Esophagus squamous epithelium (tissue), 5 donors: ENCODE measurements around the gene MAML3. TPM values are rescaled to one million over a fixed set of nuclear protein-coding genes. Genes with fewer than 3 reads are reported as not detected.
A peak's percentile ranks its signal among the peaks of the same experiment; 100 is the strongest.

Source experiments
- DNase-seq: peaks from one replicate; lab custom pipeline; 2025; lab: John Stamatoyannopoulos, UW
- H3K27ac ChIP-seq, 4 donors: fragments of 200-600 bp; sonication (generic); one replicate each; pipeline ENCODE4 v1.5.1; 2016 to 2019; ENCODE audit warnings: mild to moderate bottlenecking in 1 of 4
- H3K27me3 ChIP-seq, 4 donors: fragments of 200-600 bp; sonication (generic); 1 replicate in 3 of 4; 2 replicates in 1 of 4; pipeline versions ENCODE4 v1.5.1 to v1.6.0; 2017 to 2021; ENCODE audit warnings: antibody characterized with exemption in 1 of 4
- H3K36me3 ChIP-seq, 3 donors: fragments of 200-600 bp; sonication (generic); one replicate each; pipeline ENCODE4 v1.5.1; 2016 to 2019
- H3K4me1 ChIP-seq, 3 donors: fragments of 200-600 bp; sonication (generic); one replicate each; pipeline ENCODE4 v1.5.1; 2017 to 2019
- H3K4me3 ChIP-seq, 4 donors: fragments of 200-600 bp; sonication (generic); 1 replicate in 3 of 4; 2 replicates in 1 of 4; pipeline ENCODE4 v1.5.1; 2016 to 2019; ENCODE audit warnings: mild to moderate bottlenecking in 2 of 4, moderate library complexity in 1 of 4
- H3K9me3 ChIP-seq, 3 donors: fragments of 200-600 bp; sonication (generic); one replicate each; pipeline ENCODE4 v1.5.1; 2016 to 2019
- POLR2A ChIP-seq, 4 donors: fragments of 450-650 bp; IDR thresholded peaks; one replicate each; pipeline ENCODE4 v1.6.1; 2017; ENCODE audit warnings: antibody characterized with exemption in 4 of 4, mild to moderate bottlenecking in 4 of 4, moderate library complexity in 3 of 4
- WGBS, 2 donors: methylation state at CpG; one replicate each; pipeline ENCODE4 v1.1.5; 2018; 5-methylcytosine and 5-hydroxymethylcytosine counted together
- intact Hi-C: fragments of 100-400 bp; cut with DNase I; formaldehyde crosslinking; loops from one replicate; pipeline ENCODE4 v1.15.0; 2022
- total RNA-seq, 4 donors: library from RNA; depleted of rRNA; stranded (reverse); fragments of >200 nt; gene quantifications; one replicate each; pipeline ENCODE4 v1.1.0, GENCODE V29; 2016
- TF ChIP-seq, protein P1 (sequence below), 6 experiments: fragments of 450-650 bp in 4 of 6; fragments of 200-600 bp in 2 of 6; sonication (generic) in 2 of 6; IDR thresholded peaks; one replicate each; pipeline ENCODE4 v1.5.1; 2016 to 2019; ENCODE audit warnings: antibody characterized with exemption in 6 of 6, mild to moderate bottlenecking in 4 of 6, moderate library complexity in 4 of 6
- donor health status: DM: yes; HTN: yes; CAD: no.

MAML3 gene
- total RNA-seq, 4 donors from 2014 or later: 6.9 to 14.2 (median 8.9) TPM

DNA sequence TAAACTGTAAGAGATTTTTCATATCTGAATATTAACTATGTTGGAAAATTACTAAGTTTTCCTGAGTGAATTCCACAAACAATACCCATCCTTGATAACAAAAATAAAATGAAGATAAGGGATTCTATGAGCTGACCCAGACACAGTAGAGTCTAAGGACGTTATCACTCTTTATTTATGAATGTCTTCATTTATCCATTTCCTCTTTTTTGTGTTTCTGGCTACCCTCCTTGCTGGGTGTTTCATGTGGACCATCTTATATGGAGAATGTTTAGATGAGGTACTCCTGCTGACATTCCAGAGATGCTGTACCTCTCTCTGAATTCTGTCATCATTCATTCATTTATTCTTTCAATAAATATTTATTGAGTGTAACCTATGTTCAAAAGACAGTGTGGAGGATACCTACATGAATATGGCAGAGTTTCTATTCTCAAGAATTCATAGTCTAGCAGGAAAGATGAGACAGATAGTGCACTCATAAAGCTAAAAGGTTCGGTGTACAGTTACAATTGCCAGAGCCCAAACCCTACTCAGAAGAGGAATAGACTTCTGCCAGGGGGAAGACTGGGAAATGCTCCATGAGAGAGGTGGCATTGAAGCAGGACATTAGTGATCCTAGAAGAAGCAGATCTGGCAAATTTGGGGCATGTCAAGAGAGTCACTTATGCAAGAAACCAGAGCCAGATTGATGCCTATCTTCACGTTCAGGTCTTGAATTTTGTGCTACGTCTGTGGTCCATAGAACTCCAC, 195.8 kb downstream of the MAML3 start:
- H3K27ac ChIP-seq: no peak overlapping the region
- H3K36me3 ChIP-seq: no peaks in the 10 kb centered on the region
- H3K27me3 ChIP-seq: no peaks in the 10 kb centered on the region
- TF ChIP-seq, protein P1, sequence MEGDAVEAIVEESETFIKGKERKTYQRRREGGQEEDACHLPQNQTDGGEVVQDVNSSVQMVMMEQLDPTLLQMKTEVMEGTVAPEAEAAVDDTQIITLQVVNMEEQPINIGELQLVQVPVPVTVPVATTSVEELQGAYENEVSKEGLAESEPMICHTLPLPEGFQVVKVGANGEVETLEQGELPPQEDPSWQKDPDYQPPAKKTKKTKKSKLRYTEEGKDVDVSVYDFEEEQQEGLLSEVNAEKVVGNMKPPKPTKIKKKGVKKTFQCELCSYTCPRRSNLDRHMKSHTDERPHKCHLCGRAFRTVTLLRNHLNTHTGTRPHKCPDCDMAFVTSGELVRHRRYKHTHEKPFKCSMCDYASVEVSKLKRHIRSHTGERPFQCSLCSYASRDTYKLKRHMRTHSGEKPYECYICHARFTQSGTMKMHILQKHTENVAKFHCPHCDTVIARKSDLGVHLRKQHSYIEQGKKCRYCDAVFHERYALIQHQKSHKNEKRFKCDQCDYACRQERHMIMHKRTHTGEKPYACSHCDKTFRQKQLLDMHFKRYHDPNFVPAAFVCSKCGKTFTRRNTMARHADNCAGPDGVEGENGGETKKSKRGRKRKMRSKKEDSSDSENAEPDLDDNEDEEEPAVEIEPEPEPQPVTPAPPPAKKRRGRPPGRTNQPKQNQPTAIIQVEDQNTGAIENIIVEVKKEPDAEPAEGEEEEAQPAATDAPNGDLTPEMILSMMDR (IDR thresholded peaks at IDR 0.05): no peak
- no peak for TF ChIP-seq POLR2A (IDR thresholded peaks at IDR 0.05)
- intact Hi-C loops: no loop called here
- WGBS, 2 donors: 77 to 78% methylated on average over 4 of the region's 4 CpGs
- H3K4me3 ChIP-seq: no peak overlapping the region
- peaks cover 0 to 37% (median 16%) of the 10 kb centered on the region in 3 donors for H3K4me1 ChIP-seq
- H3K9me3 ChIP-seq: no peaks in the 10 kb centered on the region
- no peak for DNase-seq

DNA sequence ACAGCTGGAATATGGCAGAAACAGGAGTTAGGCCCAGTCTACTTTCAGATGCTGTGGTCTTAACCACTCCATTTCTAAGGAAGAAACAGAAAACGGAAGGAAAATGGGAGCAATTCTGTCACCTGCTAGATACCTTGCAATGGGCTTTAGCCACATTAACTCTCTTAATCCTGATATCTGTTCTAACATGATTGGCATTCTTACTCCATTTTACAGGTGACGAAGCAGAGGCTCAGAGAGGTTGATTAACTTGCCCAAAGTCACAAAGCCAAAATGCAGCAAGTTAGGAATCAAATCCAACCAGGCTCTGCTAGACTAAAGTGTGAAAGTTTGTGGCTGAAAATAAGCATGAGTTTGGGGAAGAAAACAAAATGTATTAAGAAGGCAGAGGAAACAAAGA, 196.9 kb downstream of the MAML3 start:
- Histone ChIP-seq H3K36me3 (no peaks in the 10 kb centered on the region), H3K4me3 (no peak overlapping the region), H3K9me3 (no peaks in the 10 kb centered on the region), H3K27ac (peak overlapping the region in 2 of 4 donors; percentile 38 to 42), H3K4me1 (peaks cover 0 to 28% (median 15%) of the 10 kb centered on the region in 3 donors), H3K27me3 (no peaks in the 10 kb centered on the region)
- no peak for DNase-seq
- 69 to 81% methylated on average over 2 of the region's 2 CpGs for WGBS, 2 donors
- intact Hi-C loops: no loop called here
- no peak for TF ChIP-seq POLR2A (IDR thresholded peaks at IDR 0.05)
- TF ChIP-seq, protein P1 (IDR thresholded peaks at IDR 0.05): no peak

- Histone ChIP-seq H3K4me3 (peak overlapping the region in 1 of 4 donors; percentile 37), H3K4me1 (peaks cover 0 to 22% (median 11%) of the 10 kb centered on the region in 3 donors), H3K27ac (peak overlapping the region in 2 of 4 donors; percentile 38 to 42), H3K36me3 (no peaks in the 10 kb centered on the region), H3K27me3 (no peaks in the 10 kb centered on the region), H3K9me3 (no peaks in the 10 kb centered on the region)
- intact Hi-C loops: no loop called here
- TF ChIP-seq, protein P1 (IDR thresholded peaks at IDR 0.05): no peak
- TF ChIP-seq POLR2A (IDR thresholded peaks at IDR 0.05): no peak
- WGBS, 2 donors: 40 to 47% methylated on average over 6 of the region's 6 CpGs
- DNase-seq: no peak
Measured at GRCh38 chr4:139956507-139957017, 197.4 kb downstream of the MAML3 start.

DNA sequence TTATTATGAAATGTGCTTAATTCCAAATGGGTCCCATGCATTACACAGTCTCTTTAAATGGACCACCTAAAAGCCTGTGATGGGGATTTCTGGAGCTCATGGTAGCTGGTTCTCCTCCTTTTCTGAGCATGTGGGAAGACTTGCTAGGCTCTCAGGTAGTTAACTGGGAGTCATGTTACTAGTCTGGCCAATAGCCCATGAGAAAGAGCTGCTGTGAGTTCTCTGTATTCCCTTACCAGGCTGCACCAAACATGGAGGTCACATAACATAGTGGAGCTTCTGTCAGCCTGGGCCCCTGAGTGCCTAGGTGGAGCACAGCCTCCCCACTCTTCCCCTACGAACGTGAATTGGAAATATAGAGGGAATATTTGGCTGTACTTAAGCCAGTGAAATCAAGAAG, 198.4 kb downstream of the MAML3 start:
- Histone ChIP-seq H3K4me1 (peaks cover 0 to 18% (median 11%) of the 10 kb centered on the region in 3 donors), H3K36me3 (no peaks in the 10 kb centered on the region), H3K9me3 (no peaks in the 10 kb centered on the region), H3K4me3 (no peak overlapping the region), H3K27me3 (no peaks in the 10 kb centered on the region), H3K27ac (no peak overlapping the region)
- TF ChIP-seq, protein P1 (IDR thresholded peaks at IDR 0.05): no peak
- no peak for TF ChIP-seq POLR2A (IDR thresholded peaks at IDR 0.05)
- 80 to 82% methylated on average over 2 of the region's 2 CpGs for WGBS, 2 donors
- intact Hi-C loops: no loop called here
- DNase-seq: no peak

DNA sequence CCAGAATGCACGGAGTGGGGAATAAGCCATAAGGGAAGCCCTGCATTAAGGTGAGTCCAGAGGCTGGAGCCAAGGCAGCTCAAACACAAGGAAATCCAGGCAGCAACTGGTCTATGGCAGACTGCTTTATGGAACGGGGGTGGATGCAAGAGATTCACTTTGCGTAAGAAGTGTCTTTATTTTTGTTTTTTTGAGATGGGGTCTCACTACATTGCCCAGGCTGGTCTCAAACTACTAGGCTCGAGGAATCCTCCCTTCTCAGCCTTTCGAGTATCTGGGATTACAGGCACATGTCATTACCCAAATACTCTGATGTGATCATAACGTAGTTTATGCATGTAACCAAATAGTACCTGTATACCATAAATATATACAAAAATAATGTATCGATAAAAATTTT, 199.5 kb downstream of the MAML3 start:
- TF ChIP-seq POLR2A (IDR thresholded peaks at IDR 0.05): no peak
- TF ChIP-seq, protein P1 (IDR thresholded peaks at IDR 0.05): no peak

More for the DNA sequence above, 199.5 kb downstream of the MAML3 start:
- Histone ChIP-seq H3K27ac (no peak overlapping the region), H3K9me3 (no peaks in the 10 kb centered on the region), H3K4me3 (no peak overlapping the region), H3K36me3 (no peaks in the 10 kb centered on the region), H3K4me1 (peaks cover 0 to 18% (median 11%) of the 10 kb centered on the region in 3 donors), H3K27me3 (no peaks in the 10 kb centered on the region)
- no peak for DNase-seq
- intact Hi-C loops: no loop called here
- WGBS, 2 donors: 94 to 97% methylated on average over 7 of the region's 7 CpGs
